ENCODE results near the gene FAM20C.

GRCh38 chr7:227926-228325, 35.6 kb downstream of the FAM20C start:
- TF ChIP-seq CTCF (conservative IDR thresholded peaks at IDR 0.05 in 1 of 2, IDR thresholded peaks at IDR 0.05 in 1 of 2; ENCODE audit: extremely low read depth in 1 of 2, insufficient read depth in 1 of 2, low read depth in 1 of 2, low read length in 2 of 2) (no peak), EZH2 (IDR thresholded peaks at IDR 0.05; ENCODE audit: borderline replicate concordance, low read length) (no peak)

Measured in mammary epithelial cell (primary cell).